Stimulated activated CD8-positive, alpha-beta memory T cell treated with anti-CD3 and anti-CD28 coated beads, Interleukin-7, amount 100 ng/mL, for 48 hours (primary cell): ENCODE data around the gene TEP1.
A peak's percentile ranks its signal among the peaks of the same experiment; 100 is the strongest.
"Not testable (repeated sequence)": the region's sequence is repeated elsewhere in the genome, so short reads cannot be mapped to it uniquely, and the experiment has no call there.

ENCODE experiments used
- DNase-seq, 2 donors: peaks; one replicate each; pipeline ENCODE4 v3.0.0-alpha.2; 2020; ENCODE audit warnings: low read depth in 1 of 2; ENCODE audit errors: extremely low read depth in 1 of 2

Gene TEP1

DNA sequence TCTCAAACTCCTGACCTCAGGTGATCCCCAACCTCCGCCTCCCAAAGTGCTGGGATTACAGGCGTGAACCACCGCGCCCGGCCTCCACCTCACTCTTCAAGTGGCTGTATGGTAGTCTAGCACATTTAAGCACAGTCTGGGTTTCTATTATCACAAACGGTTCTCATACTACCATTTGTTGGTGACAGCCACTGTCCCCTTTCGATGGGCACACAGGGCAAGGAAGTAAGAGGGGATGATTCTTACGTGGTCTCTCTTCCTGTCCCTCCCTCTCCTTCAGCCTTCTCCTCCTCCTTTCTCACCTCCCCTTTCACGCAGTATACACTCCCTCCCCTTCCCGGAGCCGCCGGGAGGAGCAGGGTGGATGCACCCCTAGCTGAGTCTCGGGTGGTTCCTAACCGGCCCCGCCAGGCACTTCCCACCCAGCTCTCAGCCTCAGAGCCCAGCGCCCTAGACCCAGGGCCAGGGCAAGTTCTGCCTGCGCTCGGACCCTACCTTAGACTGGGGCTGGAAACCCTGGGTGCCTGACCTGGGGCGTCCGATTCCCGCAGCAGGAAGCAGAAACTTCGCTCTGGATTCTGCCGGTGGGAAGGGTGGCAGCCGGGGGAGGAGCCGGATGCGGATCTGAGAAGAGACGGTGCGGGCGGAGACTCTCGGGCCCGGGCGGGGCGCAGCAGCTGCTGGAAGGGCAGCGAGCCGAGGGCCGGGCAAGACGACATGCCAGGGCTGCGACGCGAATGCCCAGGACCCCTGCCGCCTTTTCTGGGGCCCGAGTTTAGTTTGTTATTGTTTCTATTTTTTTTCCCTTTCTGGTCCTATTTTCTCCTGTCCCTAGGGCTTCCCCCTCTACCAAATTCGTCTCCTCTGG is at the start of gene TEP1:
Gene TEP1 (minus strand): TSS at position 626 of the 868 bp plus-strand sequence. CDS start 5,062 bp downstream, outside the sequence.
- DNase-seq: peak; percentile 60 to 68

DNA sequence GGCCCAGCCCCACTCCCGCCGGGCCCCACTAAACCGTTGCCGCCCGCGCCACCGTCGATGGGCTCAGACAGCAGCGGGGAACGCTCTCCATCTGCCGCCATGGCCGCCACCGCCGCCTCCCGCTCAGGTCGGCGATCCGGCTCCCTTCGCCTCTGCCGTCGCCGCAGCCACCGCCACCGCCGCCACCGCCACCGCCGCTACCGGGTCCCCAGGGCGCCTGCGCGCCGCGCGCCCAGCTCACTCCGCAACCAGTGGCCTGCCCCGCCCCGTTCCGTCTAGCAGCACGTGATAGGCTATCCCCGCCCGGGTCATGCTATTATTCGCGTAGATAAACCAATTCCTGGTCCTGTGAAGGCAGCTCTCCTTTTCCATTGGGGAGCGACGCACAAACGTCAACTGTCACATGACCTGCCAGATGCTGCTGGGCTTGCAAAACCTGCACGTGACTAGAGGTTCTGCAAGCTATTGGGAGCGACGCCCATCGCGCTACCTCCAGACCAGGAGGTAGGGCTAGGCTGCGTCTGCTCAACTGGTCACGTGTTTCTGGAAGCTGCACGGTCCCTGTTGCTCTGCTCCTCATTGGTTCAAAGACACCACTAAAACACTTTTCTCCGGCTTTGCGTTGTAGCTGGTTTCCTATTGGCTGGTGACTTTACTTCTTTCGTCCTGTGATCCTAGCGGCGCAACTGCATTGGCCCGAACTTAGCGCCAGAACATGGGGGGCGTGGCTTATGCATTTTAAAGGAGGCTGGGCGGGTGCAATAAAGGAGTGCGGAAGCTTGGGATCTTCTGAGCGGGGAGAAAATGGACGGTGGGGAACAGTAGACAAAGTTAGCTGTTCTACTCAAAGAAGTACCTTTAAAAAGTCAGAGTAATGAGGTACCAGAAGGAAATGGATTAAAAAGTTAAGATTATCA is 48.2 kb upstream of the TEP1 start, which contains the start of gene PIP4P1:
Gene PIP4P1 (minus strand): TSS at position 210 of the 917 bp plus-strand sequence. CDS start 109 bp downstream, at position 101.
- DNase-seq: peak; percentile 93 to 98

DNA sequence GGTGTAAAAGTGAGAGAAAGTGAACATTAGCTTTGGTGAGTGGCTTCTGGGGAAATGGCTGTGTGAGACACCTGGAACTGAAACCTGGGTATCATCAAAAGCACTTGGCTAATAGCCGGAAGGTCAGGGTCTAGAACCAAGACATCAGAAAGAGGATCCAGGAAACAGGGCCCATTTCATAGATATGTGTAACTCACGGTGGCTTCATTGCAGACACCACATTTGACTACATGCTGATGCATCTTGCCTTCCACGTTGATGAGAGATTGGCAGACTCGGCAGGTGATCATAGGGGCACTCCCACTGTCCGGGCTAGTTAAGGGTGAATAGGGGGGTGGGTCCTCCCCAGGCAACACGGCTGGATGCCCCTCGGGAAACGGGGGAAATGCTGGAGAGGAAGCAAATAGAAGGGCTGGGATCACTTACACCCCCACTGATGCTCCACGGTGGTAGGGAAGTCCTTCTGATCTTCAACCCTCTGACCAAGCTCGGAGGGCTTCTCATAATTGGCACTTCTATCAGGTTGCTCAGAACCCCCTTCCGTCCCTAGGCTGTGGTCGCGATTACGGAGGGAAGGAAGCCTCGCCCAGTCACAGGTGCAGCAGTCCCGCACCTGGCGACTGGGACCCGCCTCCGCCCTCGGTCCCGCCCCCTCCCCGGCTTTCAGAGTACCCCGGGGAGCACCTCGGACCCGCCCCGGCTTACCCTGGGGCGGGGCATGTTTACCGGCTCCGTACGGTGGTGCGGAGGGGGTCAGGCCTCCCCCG is 47.3 kb upstream of the TEP1 start:
- DNase-seq: peak in 1 of 2 donors; percentile 24

DNA sequence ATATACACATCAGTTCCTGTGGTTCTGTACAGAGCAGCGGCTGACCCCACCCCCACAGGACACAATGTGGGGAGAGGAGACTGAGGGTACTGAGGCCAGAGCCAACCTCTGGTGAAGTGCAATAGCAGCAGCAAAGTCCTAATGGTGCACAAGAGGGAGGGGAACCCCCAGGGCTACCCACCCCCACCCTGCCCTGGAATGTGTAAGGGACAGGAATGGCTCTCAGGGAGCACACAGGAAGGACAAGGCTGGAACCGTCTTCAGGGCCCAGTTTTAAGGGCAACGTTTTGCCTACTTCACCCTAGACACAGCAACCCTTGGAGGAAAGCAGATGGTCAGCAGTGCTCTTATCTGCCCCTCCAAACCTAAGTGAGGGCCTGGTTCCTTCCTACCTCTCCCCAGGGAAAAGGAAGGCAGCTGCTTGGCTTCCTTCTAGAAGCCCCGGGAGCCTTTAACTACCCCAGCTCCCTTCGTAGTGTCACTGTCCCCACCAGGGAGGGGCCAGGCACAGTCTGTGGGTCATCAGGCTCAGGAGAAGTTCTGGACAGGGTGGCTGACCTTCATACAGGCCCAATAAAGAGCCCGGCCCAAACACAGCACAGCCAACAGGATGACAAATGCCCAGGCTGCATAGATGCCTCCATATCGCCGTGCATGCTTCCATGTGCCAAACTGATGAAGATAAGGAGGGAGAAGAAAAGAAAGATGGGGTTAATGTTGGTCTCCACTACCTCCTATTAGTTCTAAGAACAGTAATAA is 44.9 kb upstream of the TEP1 start:
- no peak for DNase-seq

DNA sequence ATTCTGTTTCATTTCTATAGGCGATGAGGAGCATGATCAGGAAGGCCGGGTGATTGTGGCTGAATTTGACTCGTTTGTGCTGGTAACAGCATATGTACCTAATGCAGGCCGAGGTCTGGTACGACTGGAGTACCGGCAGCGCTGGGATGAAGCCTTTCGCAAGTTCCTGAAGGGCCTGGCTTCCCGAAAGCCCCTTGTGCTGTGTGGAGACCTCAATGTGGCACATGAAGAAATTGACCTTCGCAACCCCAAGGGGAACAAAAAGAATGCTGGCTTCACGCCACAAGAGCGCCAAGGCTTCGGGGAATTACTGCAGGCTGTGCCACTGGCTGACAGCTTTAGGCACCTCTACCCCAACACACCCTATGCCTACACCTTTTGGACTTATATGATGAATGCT is 43.7 kb upstream of the TEP1 start:
- DNase-seq: no peak

DNA sequence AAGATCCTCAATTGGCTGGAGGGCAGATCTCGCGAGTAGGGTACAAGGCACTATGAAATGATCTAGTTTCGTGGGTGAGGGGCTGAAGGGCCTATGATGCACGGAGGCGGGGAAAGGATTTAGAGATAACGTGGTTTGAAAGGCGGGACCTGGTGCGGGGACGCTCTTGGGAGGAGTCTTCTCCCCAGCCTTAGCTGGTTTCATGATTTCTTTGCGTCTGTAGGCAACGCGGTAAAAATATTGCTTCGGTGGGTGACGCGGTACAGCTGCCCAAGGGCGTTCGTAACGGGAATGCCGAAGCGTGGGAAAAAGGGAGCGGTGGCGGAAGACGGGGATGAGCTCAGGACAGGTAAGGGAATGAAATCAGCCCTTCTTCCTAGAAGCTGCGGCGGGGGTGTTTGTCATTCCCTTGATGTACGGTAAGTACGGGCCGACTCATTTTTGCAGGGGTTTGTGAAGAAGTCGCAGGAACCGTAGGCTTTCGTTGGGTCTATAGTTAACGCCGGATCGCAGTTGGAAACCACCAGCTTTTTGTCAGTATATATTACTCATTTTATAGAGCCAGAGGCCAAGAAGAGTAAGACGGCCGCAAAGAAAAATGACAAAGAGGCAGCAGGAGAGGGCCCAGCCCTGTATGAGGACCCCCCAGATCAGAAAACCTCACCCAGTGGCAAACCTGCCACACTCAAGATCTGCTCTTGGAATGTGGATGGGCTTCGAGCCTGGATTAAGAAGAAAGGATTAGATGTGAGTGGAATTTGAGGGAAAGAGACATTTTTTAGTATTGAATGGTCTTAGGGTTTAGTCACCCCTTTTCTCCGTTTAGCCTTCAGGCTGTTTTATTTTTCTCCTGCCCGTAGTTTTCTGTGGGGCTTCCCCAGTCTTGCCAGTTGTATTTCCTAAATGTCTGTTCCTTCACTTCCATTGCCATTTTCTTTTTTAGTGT is 42.3 kb upstream of the TEP1 start:
- DNase-seq: peak in 1 of 2 donors; percentile 12

DNA sequence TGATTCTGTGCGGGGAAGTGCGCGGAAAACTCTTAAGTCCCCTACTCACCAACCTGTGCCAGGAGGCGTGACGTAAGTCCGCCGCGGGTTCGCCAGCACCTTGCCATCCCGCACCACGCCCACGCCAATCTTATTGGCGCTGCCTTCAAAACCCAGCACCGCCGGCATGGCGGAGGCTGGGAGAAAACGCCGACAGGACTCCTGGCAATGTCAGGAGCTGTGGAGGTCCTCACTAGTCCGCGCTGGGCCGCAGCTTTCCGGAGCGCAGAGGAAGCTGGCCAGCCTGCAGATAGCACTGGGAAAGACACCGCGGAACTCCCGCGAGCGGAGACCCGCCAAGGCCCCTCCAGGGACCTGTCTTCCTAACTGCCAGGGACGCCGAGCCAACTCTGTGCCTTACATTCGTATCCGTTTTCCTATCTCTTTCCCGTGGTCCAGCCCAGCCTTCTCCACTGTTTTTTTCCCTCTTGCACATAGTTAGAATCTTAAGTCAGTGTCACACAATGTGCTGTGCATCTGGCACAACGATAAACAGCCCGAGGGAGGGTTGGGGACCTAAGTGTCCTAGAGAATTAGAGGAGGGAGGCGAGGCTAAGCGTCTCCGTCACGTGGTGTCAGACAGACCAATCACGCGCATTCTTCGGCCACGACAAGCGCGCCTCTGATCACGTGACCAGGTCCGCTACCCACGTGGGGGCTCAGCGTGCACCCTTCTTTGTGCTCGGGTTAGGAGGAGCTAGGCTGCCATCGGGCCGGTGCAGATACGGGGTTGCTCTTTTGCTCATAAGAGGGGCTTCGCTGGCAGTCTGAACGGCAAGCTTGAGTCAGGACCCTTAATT is 41.4 kb upstream of the TEP1 start, which contains the start of the genes APEX1 and OSGEP:
Gene APEX1 (plus strand): TSS at position 711 of the 839 bp plus-strand sequence. CDS start 420 bp downstream, outside the sequence.
Gene OSGEP (minus strand): TSS at position 297 of the 839 bp plus-strand sequence. CDS start 129 bp downstream, at position 168.
- peak; percentile 92 to 97 for DNase-seq

DNA sequence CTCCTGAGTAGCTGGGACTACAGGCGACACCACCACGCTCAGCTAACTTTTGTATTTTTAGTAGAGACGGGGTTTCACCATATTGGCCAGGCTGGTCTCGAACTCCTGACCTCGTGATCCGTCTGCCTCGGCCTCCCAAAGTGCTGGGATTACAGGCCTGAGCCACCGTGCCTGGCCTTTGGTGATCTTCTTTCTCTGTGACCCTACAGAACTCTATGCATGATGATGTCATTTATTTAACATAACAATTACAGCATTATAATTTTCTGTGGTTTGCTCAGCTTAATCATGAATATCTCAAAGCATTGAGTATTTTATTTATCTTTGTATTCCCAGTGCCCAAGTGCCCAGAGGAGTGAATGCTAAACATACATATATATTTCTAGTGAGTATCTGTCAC is 39.5 kb upstream of the TEP1 start:
- not testable (repeated sequence) for DNase-seq

DNA sequence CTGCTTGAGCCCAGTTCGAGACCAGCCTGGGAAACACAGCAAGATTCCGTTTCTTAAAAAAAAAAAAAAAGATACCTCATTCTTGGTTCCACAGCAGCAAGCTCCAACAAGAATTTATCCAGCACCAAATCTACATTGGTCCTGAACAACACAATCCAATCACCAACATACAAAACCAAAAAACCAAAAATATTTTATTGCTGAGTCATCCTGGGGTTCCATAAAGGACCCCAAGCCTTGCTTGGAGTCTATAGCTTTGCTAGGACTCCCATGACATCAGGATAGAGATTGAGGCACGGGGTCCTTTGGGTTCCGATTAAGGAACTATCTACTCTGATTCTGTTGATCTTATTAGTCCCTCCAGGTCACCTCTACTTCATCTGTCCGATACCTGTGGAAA is 33.6 kb upstream of the TEP1 start:
- DNase-seq: no peak

DNA sequence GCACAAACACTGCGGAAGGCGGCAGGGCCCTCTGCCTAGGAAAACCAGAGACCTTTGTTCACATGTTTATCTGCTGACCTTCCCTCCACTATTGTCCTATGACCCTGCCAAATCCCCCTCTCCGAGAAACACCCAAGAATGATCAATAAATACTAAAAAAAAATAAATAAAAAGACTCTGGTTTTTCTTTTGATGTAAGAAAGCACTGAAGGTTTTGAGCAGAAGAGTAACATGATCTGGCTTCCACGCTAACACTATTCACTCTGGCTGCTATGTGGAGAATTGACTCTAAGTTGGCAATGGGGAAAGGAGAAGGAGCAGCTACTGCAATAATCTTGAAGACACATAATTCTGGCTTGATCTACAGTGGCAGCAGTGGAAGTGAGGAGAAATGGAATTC is 30.3 kb upstream of the TEP1 start:
- not testable (repeated sequence) for DNase-seq

DNA sequence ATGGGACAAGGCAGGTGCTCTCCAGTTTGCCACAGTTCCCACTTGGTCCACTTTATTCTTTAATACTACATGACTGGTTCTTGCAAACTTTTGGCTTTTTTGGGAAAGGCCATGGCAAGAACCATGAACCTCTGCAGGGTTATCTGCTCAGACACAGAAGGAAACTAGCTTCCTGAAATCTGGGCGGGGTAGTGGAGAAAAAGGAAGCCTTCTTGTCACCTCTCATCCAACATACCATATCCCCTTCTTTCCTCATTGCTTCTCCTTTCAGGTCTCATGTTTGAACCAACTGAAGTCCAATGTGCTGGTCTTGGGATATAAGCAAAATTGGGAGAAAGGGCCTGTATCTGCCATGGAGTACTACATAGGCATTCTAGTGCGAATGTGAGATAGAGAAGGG is 28.2 kb upstream of the TEP1 start:
- DNase-seq: no peak

DNA sequence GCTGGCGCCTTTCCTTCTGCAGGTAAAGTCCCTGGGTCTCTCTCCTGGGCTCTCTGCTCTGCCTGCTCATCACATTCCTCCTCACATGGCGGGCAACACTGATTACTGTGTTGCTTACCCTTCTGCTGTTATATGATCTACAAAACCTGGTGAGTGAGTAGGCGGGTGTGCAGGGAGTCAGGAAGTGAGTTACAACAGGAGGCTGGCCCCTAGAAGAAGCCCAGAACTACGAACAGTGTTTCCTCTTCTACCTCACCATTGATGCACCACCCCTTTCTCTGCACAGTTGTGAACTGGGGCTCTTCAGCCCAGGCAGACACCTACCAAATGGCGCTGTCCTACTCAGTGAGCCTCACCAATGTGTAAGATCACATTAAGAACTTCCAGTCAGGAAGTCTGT is 27.6 kb upstream of the TEP1 start:
- peak in 1 of 2 donors; percentile 17 for DNase-seq

DNA sequence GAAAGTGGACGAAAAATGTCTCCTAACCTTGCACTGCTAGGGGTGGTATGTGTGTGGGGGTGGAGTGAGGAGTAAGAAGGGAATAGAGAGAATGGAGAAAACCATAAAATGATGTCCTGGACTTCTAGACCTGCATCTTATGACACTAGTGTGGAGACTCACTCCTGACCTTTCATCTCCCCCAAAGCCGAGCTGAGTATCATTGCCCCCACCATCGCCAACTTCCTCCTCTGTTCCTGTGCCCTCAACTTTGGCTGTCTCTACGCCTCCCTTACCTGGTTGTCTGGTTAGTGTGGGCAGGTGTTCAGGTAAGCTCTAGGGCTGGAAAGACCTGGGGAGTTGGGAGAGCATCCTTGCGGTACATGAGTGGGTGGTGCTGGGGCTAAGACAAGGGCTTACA is 27.2 kb upstream of the TEP1 start:
- no peak for DNase-seq

DNA sequence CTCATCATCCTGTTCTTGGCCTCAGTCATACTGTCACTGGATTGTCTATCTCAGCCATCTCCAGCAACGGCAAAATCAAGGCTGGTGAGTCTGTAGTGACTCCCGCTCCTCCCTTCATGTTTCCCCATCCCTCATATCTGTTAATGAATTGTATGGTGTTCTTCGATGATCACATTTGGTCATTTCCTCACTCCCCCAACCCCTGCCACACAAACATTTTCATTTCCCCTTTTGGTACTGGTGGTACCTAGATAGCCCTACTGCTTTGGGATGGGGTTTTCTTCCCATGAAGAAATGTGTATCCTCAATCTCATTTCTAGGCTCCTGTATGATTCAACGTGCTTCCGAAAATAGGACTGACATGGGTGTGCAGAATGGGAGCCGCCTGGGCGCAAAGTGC is 25.4 kb upstream of the TEP1 start:
- DNase-seq: no peak

DNA sequence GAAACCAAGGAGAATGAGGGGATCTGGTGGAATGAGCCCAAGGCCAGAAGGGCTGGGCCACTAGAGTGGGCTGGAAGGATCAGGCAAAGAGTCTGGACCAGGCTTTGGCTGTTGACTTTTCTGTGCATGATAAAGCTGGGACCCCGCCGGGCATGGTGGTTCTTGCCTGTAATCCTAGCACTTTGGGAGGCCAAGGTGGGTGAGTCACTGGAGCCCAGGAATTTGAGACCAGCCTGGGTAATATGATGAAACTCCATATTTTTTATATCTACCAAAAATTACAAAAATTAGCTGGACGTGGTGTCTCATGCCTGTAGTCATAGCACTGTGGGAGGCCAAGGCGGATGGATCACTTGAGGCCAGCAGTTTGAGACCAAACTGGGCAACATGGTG is 23.1 kb upstream of the TEP1 start:
- no peak for DNase-seq

DNA sequence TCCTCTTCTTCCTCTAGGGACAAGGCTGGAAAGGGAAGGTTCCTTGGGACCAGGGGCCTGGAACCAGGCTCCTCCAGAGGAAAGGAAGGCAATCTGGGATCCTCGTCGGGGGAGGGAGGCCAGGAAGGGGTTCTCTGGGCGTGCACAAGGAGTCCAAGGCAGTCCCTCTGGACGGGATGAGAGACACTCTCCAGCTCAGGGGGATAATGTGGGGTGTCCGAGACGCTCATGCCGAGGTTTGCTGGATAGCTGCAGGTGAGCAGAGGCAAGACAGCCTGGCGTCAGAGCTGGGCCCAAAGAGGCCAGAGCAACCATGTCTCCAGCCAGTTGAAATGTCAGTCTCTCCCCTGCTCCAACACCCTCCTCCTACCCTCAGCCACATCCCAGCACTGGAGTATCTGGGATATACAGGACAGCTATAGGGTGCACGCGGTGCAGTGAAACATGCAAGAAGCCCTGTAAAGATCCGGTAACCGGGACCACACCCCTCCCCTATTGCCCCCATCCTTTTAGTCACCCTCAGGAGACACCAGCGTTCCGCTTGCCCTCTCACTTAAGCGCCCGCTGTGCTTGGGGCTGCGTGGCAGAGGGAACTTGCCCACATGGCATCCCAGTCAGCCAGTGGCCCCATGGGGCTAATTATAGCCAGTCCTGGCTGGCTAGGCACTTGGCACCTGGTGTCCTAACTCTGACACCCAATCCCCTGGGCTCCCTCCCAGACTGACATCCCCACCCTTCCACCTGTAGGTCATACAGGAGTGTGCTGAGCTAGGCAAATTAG is 22.5 kb upstream of the TEP1 start, which contains the start of gene KLHL33:
Gene KLHL33 (minus strand): TSS at position 585 of the 781 bp plus-strand sequence. CDS start 355 bp downstream, at position 230.
- no peak for DNase-seq
